AG04450 (cell line): ENCODE data around the gene KCNH4. TPM values are rescaled to one million over a fixed set of nuclear protein-coding genes. Genes with fewer than 3 reads are reported as not detected.

Source experiments
- CTCF ChIA-PET: fragments of 300-600, 350-600 bp; formaldehyde crosslinking; extraction: SDS; loops from one replicate; lab custom pipeline; 2022; ENCODE audit warnings: antibody characterized with exemption, inconsistent platforms; lab: Charles Lee
- POLR2A ChIA-PET: fragments of 350-600 bp; formaldehyde crosslinking; extraction: SDS; loops from one replicate; lab custom pipeline; 2021; ENCODE audit warnings: antibody characterized with exemption, inconsistent platforms; lab: Yijun Ruan, JAX
- DNase-seq: peaks from one replicate; pipeline ENCODE4 v3.0.0-alpha.2; 2011; ENCODE audit warnings: low read depth, low spot score
- H3K27ac ChIP-seq: one replicate; pipeline ENCODE4 v1.5.1; 2012; ENCODE audit warnings: low read depth, low read length, control low read depth
- H3K27me3 ChIP-seq: one replicate; pipeline ENCODE4 v1.6.0; 2012; ENCODE audit warnings: low read length; ENCODE audit not compliant: control insufficient read depth, insufficient read depth
- H3K4me3 ChIP-seq: 2 replicates; pipeline ENCODE4 v1.5.1; 2011; ENCODE audit warnings: mild to moderate bottlenecking, low read depth, low read length, control low read depth
- H3K9me3 ChIP-seq: 2 replicates; pipeline ENCODE4 v1.5.1; 2012; ENCODE audit warnings: low read length; ENCODE audit not compliant: control insufficient read depth, insufficient read depth
- CTCF ChIP-seq: IDR thresholded peaks from 2 replicates; pipeline ENCODE4 v1.5.1; 2011; ENCODE audit warnings: low read depth, low read length, control low read depth, inconsistent platforms
- polyA plus RNA-seq: library from polyadenylated mRNA; depleted of rRNA; stranded (reverse); fragments of >200 nt; gene quantifications from 2 replicates; pipeline ENCODE4 v1.2.3, GENCODE V29; 2011

KCNH4 gene
- polyA plus RNA-seq, 1 experiment: 0.01 TPM

GRCh38 chr17:42181851-42182207, 887 bp upstream of the KCNH4 start:
- no peak overlapping the region for H3K27ac ChIP-seq
- peaks cover 4% of the 10 kb centered on the region; the same call in 1 of the 2 replicates for H3K9me3 ChIP-seq
- CTCF ChIA-PET: interaction anchor here (0.6 to 1.0 kb wide), 5 partner anchors 26 to 219 kb away, joined by 3 to 4 read pairs (median 3); no protein-coding TSS in a partner anchor
- DNase-seq: no peak
- TF ChIP-seq CTCF: no peak
- POLR2A ChIA-PET: interaction anchor here (0.6 kb wide), 1 partner anchor 218 kb away, joined by 4 read pairs; no protein-coding TSS in a partner anchor
- H3K27me3 ChIP-seq: peaks cover 35% of the 10 kb centered on the region
- H3K4me3 ChIP-seq: no peak overlapping the region

- no peak for TF ChIP-seq CTCF
- DNase-seq: no peak
- Histone ChIP-seq H3K27ac (no peak overlapping the region), H3K4me3 (no peak overlapping the region), H3K9me3 (peaks cover 4% of the 10 kb centered on the region; the same call in 1 of the 2 replicates), H3K27me3 (peaks cover 37% of the 10 kb centered on the region)
- ChIA-PET POLR2A (no interaction called here), CTCF (interaction anchor here (0.7 kb wide), 1 partner anchor 155 kb away, joined by 3 read pairs; no protein-coding TSS in a partner anchor)
These were observed 476 bp downstream of the KCNH4 start for GRCh38 chr17:42180411-42180921.

GRCh38 chr17:42179911-42180410, 981 bp downstream of the KCNH4 start:
- H3K27ac ChIP-seq: no peak overlapping the region
- TF ChIP-seq CTCF: no peak
- ChIA-PET CTCF (interaction anchor here (0.7 kb wide), 1 partner anchor 155 kb away, joined by 3 read pairs; no protein-coding TSS in a partner anchor), POLR2A (no interaction called here)
- no peak overlapping the region for H3K4me3 ChIP-seq
- H3K9me3 ChIP-seq: peaks cover 4% of the 10 kb centered on the region; the same call in 1 of the 2 replicates
- no peak for DNase-seq
- peaks cover 41% of the 10 kb centered on the region for H3K27me3 ChIP-seq

GRCh38 chr17:42179335-42179734, 1.6 kb downstream of the KCNH4 start:
- peaks cover 4% of the 10 kb centered on the region; the same call in 1 of the 2 replicates for H3K9me3 ChIP-seq
- CTCF ChIA-PET: no interaction called here
- H3K27me3 ChIP-seq: peaks cover 41% of the 10 kb centered on the region
- no peak for TF ChIP-seq CTCF
- POLR2A ChIA-PET: no interaction called here
- H3K4me3 ChIP-seq: no peak overlapping the region
- no peak overlapping the region for H3K27ac ChIP-seq
- DNase-seq: no peak

GRCh38 chr17:42178817-42179216, 2.1 kb downstream of the KCNH4 start:
- TF ChIP-seq CTCF: no peak
- POLR2A ChIA-PET: no interaction called here
- no peak overlapping the region for H3K4me3 ChIP-seq
- peaks cover 4% of the 10 kb centered on the region; the same call in 1 of the 2 replicates for H3K9me3 ChIP-seq
- CTCF ChIA-PET: no interaction called here
- no peak overlapping the region for H3K27ac ChIP-seq
- no peak for DNase-seq
- H3K27me3 ChIP-seq: peaks cover 44% of the 10 kb centered on the region
